Karpas-422 (cell line): ENCODE measurements around the gene ADCY9. TPM values are rescaled to one million over a fixed set of nuclear protein-coding genes. Genes with fewer than 3 reads are reported as not detected.
"Not testable (repeated sequence)": the region's sequence is repeated elsewhere in the genome, so short reads cannot be mapped to it uniquely, and the experiment has no call there.

ENCODE experiments used
- DNase-seq: peaks from one replicate; pipeline ENCODE4 v3.0.0-alpha.2; 2015
- H2AFZ ChIP-seq: fragments of 200-600 bp; sonication (generic); 2 replicates; pipeline ENCODE4 v1.6.1; 2014; ENCODE audit warnings: antibody characterized with exemption, low read length, mixed read lengths
- H3K27ac ChIP-seq: fragments of 200-600 bp; sonication (generic); 2 replicates; pipeline ENCODE4 v1.5.1; 2014; ENCODE audit warnings: mild to moderate bottlenecking, low read length, moderate library complexity
- H3K27me3 ChIP-seq: fragments of 200-600 bp; sonication (generic); 2 replicates; pipeline ENCODE4 v1.6.1; 2014; ENCODE audit warnings: low read length, mixed read lengths
- H3K36me3 ChIP-seq: fragments of 200-600 bp; sonication (generic); 2 replicates; pipeline ENCODE4 v1.6.1; 2014; ENCODE audit warnings: low read length, mixed read lengths; ENCODE audit not compliant: insufficient read depth
- H3K4me1 ChIP-seq: fragments of 200-600 bp; sonication (generic); 2 replicates; pipeline ENCODE4 v1.6.1; 2014; ENCODE audit warnings: mild to moderate bottlenecking, low read length, mixed read lengths
- H3K4me2 ChIP-seq: fragments of 200-600 bp; sonication (generic); 2 replicates; pipeline ENCODE4 v1.6.1; 2014; ENCODE audit warnings: low read length, low read depth, mild to moderate bottlenecking; ENCODE audit not compliant: poor library complexity, severe bottlenecking
- H3K4me3 ChIP-seq: fragments of 200-600 bp; sonication (generic); 2 replicates; pipeline ENCODE4 v1.5.1; 2014; ENCODE audit warnings: mild to moderate bottlenecking, antibody characterized with exemption, low read length, mixed read lengths
- H3K79me2 ChIP-seq: fragments of 200-600 bp; sonication (generic); 2 replicates; pipeline ENCODE4 v1.6.1; 2014; ENCODE audit warnings: mild to moderate bottlenecking, low read length, mixed read lengths
- H3K9ac ChIP-seq: fragments of 200-600 bp; sonication (generic); 2 replicates; pipeline ENCODE4 v1.6.0; 2014; ENCODE audit warnings: low read length
- H3K9me2 ChIP-seq: fragments of 200-600 bp; sonication (generic), shearing (Covaris generic); replicated peaks from 2 replicates; pipeline ENCODE4 v1.6.0; 2014; ENCODE audit warnings: mild to moderate bottlenecking, low read length, moderate library complexity; ENCODE audit not compliant: insufficient read depth
- H3K9me3 ChIP-seq: fragments of 300-700, 200-600 bp; sonication (generic); 2 replicates; pipeline ENCODE4 v1.6.1; 2014; ENCODE audit warnings: low read length, mixed read lengths
- H4K20me1 ChIP-seq: fragments of 200-600 bp; sonication (generic); 2 replicates; pipeline ENCODE4 v1.6.1; 2014; ENCODE audit warnings: mild to moderate bottlenecking, antibody characterized with exemption, low read length, low read depth; ENCODE audit not compliant: insufficient read depth
- total RNA-seq: library from RNA; depleted of rRNA; stranded (reverse); fragments of >200 nt; shearing (Covaris generic); gene quantifications from 2 replicates; pipeline ENCODE4 v1.2.3, GENCODE V29; 2014; ENCODE audit warnings: low replicate concordance

ADCY9 gene
- total RNA-seq, 1 experiment from 2014 or later: 0.11 TPM

DNA sequence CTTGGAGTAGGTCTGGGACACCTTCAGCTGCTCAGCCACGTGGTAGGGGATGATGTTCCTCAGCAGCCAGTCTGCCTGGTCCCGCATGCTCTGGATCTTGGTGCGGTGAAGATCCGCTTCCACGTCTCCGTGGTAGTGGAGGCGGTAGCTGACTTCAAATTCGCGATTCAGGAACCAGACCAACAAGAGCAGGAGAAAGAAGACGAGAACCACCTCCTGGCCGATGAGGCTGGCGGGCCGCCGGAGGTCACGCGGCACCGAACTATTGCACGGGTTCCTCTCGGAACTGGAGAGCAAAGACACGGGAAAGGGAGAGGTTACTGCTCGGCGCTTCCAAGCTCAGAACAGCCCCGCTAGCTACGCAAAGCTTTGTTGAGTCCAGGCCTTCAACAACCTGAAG is 149.6 kb downstream of the ADCY9 start:
- no peaks in the 10 kb centered on the region for H3K36me3 ChIP-seq
- H3K4me2 ChIP-seq: no peak overlapping the region
- no peaks in the 10 kb centered on the region for H3K27me3 ChIP-seq
- no peaks in the 10 kb centered on the region for H3K79me2 ChIP-seq
- DNase-seq: no peak
- no peak overlapping the region for H3K27ac ChIP-seq
- no peak overlapping the region for H3K9ac ChIP-seq
- H3K4me3 ChIP-seq: no peak overlapping the region
- H3K4me1 ChIP-seq: no peaks in the 10 kb centered on the region
- H3K9me2 ChIP-seq: no peaks in the 10 kb centered on the region
- H2AFZ ChIP-seq: no peak overlapping the region
- no peaks in the 10 kb centered on the region for H4K20me1 ChIP-seq
- H3K9me3 ChIP-seq: no peaks in the 10 kb centered on the region

- Histone ChIP-seq H3K9ac (no peak overlapping the region), H4K20me1 (no peaks in the 10 kb centered on the region), H3K4me2 (no peak overlapping the region), H3K9me2 (no peaks in the 10 kb centered on the region), H3K79me2 (no peaks in the 10 kb centered on the region), H2AFZ (no peak overlapping the region), H3K27ac (no peak overlapping the region), H3K4me3 (no peak overlapping the region), H3K4me1 (no peaks in the 10 kb centered on the region), H3K27me3 (no peaks in the 10 kb centered on the region), H3K36me3 (no peaks in the 10 kb centered on the region), H3K9me3 (no peaks in the 10 kb centered on the region)
- DNase-seq: no peak
These were observed 150.3 kb downstream of the ADCY9 start for GRCh38 chr16:3965781-3966582.

DNA sequence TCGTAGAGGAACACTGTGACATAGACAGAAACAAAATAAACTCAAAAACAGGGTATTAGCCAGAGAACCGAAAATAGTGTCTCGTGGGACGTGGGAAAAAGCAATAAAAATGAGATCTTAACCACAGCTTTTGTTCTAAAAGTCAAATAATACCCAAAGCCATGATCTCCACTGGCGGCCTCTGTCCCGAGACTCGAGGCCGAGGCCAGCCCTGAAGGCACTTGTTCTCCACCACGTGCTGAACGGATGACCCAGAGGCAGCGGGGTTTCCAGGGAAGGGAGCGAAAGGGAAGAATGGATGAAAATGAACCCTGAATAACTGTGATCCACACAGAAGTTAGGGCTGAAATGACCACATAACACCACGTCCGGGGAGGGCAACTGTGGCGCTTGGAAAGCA is 150.9 kb downstream of the ADCY9 start:
- H3K27ac ChIP-seq: no peak overlapping the region
- no peak for DNase-seq
- H3K4me3 ChIP-seq: no peak overlapping the region
- no peaks in the 10 kb centered on the region for H3K27me3 ChIP-seq
- no peaks in the 10 kb centered on the region for H3K36me3 ChIP-seq
- H3K9ac ChIP-seq: no peak overlapping the region
- no peaks in the 10 kb centered on the region for H3K79me2 ChIP-seq
- no peaks in the 10 kb centered on the region for H3K4me1 ChIP-seq
- H3K9me3 ChIP-seq: no peaks in the 10 kb centered on the region
- H4K20me1 ChIP-seq: no peaks in the 10 kb centered on the region
- H3K9me2 ChIP-seq: no peaks in the 10 kb centered on the region
- no peak overlapping the region for H2AFZ ChIP-seq
- no peak overlapping the region for H3K4me2 ChIP-seq

- H2AFZ ChIP-seq: no peak overlapping the region
- H3K4me1 ChIP-seq: no peaks in the 10 kb centered on the region
- no peaks in the 10 kb centered on the region for H3K36me3 ChIP-seq
- no peaks in the 10 kb centered on the region for H3K9me3 ChIP-seq
- no peaks in the 10 kb centered on the region for H3K9me2 ChIP-seq
- no peak overlapping the region for H3K9ac ChIP-seq
- DNase-seq: no peak
- no peak overlapping the region for H3K4me2 ChIP-seq
- H3K27me3 ChIP-seq: no peaks in the 10 kb centered on the region
- H3K4me3 ChIP-seq: no peak overlapping the region
- H4K20me1 ChIP-seq: no peaks in the 10 kb centered on the region
- H3K79me2 ChIP-seq: no peaks in the 10 kb centered on the region
- no peak overlapping the region for H3K27ac ChIP-seq
These were observed 151.5 kb downstream of the ADCY9 start for GRCh38 chr16:3964686-3965290.

DNA sequence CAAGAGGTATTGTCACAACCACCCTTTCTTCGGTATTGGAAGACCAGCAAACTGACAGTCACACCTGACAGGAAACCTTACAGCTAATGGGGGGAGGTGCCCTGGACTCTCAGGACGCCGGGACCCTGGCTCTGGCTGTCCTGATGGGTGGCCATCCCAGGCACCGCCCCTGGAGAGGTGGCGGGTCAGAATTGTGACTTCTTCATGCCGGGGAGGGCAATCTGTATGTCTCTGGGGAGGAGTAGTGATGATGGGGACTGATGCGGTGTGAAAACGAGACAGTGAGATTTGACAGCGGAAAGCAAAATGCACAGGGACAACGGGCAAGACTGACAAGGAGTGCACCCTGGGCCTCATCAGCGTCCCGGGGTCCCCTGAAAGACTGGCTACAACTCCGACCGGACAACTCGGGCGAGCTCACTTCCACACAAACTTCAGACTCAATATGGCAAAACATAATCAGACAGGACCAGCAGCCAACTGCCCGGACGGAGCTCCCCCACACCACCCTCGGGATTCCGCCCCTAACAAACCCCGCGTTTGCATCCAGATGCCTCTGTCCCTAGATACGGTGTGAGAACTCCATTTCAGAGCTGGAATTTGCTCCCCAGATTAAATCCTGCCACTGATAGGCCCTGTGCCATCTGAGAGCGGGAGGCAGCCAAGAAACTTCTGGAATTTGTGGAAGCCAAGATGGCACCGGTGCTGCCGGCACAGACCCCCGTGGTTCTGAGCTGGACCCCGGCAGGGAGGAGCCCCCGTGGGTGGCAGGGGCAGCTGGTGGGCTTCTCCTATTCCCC is 152.2 kb downstream of the ADCY9 start:
- Histone ChIP-seq H3K9me2 (no peaks in the 10 kb centered on the region), H4K20me1 (no peaks in the 10 kb centered on the region), H3K4me1 (no peaks in the 10 kb centered on the region), H3K4me3 (no peak overlapping the region), H3K27ac (no peak overlapping the region), H3K79me2 (no peaks in the 10 kb centered on the region), H2AFZ (no peak overlapping the region), H3K9ac (no peak overlapping the region), H3K27me3 (no peaks in the 10 kb centered on the region), H3K9me3 (no peaks in the 10 kb centered on the region), H3K36me3 (no peaks in the 10 kb centered on the region), H3K4me2 (no peak overlapping the region)
- no peak for DNase-seq

DNA sequence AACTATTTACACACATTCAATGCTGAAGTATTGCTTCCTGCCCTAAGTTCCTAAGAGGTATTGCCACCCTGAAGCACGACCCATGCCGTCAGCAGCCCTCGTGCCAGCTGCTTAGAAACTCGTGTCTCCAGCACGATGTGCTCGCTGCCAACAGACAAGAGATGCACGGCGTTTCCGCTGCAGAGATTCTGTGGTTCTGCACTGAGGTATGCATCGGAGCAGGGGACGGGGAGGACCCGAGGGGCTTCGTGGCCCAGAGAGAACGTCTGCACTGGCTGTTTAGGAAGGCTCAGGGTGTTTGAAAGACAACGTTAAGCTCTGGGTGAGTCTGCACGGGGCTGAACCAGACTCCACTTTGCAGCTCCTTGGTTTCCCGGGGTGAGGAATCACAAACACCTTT is 153.0 kb downstream of the ADCY9 start:
- Histone ChIP-seq H3K4me2 (no peak overlapping the region), H3K4me3 (no peak overlapping the region), H3K79me2 (no peaks in the 10 kb centered on the region), H3K27me3 (no peaks in the 10 kb centered on the region), H4K20me1 (no peaks in the 10 kb centered on the region), H3K9ac (no peak overlapping the region), H3K9me2 (no peaks in the 10 kb centered on the region), H3K4me1 (no peaks in the 10 kb centered on the region), H3K36me3 (no peaks in the 10 kb centered on the region), H3K27ac (no peak overlapping the region), H2AFZ (no peak overlapping the region), H3K9me3 (no peaks in the 10 kb centered on the region)
- no peak for DNase-seq

DNA sequence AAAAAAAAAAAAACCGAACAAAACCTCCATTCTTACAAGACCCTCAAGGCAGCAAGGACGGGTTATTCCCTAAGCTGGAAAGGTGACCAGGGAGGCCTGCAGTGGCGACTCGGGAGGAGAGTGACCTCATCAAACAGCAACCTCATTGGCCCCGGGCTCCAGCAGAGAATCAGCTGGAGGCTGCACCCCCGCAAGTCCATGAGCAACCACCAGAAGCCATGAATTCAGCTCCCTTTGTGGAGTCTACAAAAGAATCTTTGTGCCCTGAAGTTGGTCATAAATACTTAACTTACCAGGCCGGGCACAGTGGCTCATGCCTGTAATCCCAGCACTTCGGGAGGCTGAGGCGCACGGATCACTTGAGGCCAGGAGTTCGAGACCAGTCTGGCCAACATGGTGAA is 154.8 kb downstream of the ADCY9 start:
- no peaks in the 10 kb centered on the region for H3K79me2 ChIP-seq
- H3K27ac ChIP-seq: no peak overlapping the region
- H3K4me3 ChIP-seq: no peak overlapping the region
- H3K27me3 ChIP-seq: no peaks in the 10 kb centered on the region
- H3K4me1 ChIP-seq: no peaks in the 10 kb centered on the region
- no peak overlapping the region for H3K9ac ChIP-seq
- no peak overlapping the region for H2AFZ ChIP-seq
- no peaks in the 10 kb centered on the region for H4K20me1 ChIP-seq
- no peaks in the 10 kb centered on the region for H3K36me3 ChIP-seq
- no peak for DNase-seq
- no peaks in the 10 kb centered on the region for H3K9me2 ChIP-seq
- H3K4me2 ChIP-seq: no peak overlapping the region
- no peaks in the 10 kb centered on the region for H3K9me3 ChIP-seq

GRCh38 chr16:3959926-3960590 is 156.2 kb downstream of the ADCY9 start:
- H3K27me3 ChIP-seq, H3K79me2 ChIP-seq, H4K20me1 ChIP-seq, H3K36me3 ChIP-seq, H3K4me3 ChIP-seq, H3K27ac ChIP-seq, H3K9me2 ChIP-seq, H2AFZ ChIP-seq, H3K9me3 ChIP-seq, H3K4me1 ChIP-seq, H3K4me2 ChIP-seq, H3K9ac ChIP-seq, DNase-seq: not testable (repeated sequence)
